Measurements from ENCODE around the gene PROP1. TPM values are rescaled to one million over a fixed set of nuclear protein-coding genes. Genes with fewer than 3 reads are reported as not detected.
"Not testable (repeated sequence)": the region's sequence is repeated elsewhere in the genome, so short reads cannot be mapped to it uniquely, and the experiment has no call there.

Gene PROP1
- polyA plus RNA-seq, 1 experiment = not detected

- ChIA-PET CTCF (no interaction called here), POLR2A (no interaction called here)
- H3K27me3 ChIP-seq (ENCODE audit: control insufficient read depth, insufficient read depth, low read length) = peaks cover 38% of the 10 kb centered on the region
- no peak for DNase-seq (ENCODE audit: low read depth, low spot score)
- no peaks in the 10 kb centered on the region; the same call in 1 of the 2 replicates for H3K9me3 ChIP-seq (ENCODE audit: control insufficient read depth, insufficient read depth, low read length)
- no peak overlapping the region for H3K4me3 ChIP-seq (ENCODE audit: low read depth, low read length)
- TF ChIP-seq CTCF (IDR thresholded peaks at IDR 0.05; ENCODE audit: low read depth, low read length) = no peak
- no peak overlapping the region for H3K27ac ChIP-seq (ENCODE audit: low read depth, low read length)
Observed at GRCh38 chr5:177980743-177981151, 15.3 kb downstream of the PROP1 start.

GRCh38 chr5:177977600-177977999 is 18.4 kb downstream of the PROP1 start:
- H3K27ac ChIP-seq (ENCODE audit: low read depth, low read length); CTCF ChIA-PET; H3K27me3 ChIP-seq (ENCODE audit: control insufficient read depth, insufficient read depth, low read length); POLR2A ChIA-PET; H3K9me3 ChIP-seq (ENCODE audit: control insufficient read depth, insufficient read depth, low read length); DNase-seq (ENCODE audit: low read depth, low spot score); H3K4me3 ChIP-seq (ENCODE audit: low read depth, low read length): not testable (repeated sequence)

GRCh38 chr5:177973066-177973635 is 22.9 kb downstream of the PROP1 start:
- ChIA-PET CTCF (no interaction called here), POLR2A (no interaction called here)
- Histone ChIP-seq H3K9me3 (ENCODE audit: control insufficient read depth, insufficient read depth, low read length) (peaks cover 6% of the 10 kb centered on the region; the same call in 1 of the 2 replicates), H3K27ac (ENCODE audit: low read depth, low read length) (no peak overlapping the region), H3K4me3 (ENCODE audit: low read depth, low read length) (no peak overlapping the region), H3K27me3 (ENCODE audit: control insufficient read depth, insufficient read depth, low read length) (no peaks in the 10 kb centered on the region)
- no peak for DNase-seq (ENCODE audit: low read depth, low spot score)
- TF ChIP-seq CTCF (IDR thresholded peaks at IDR 0.05; ENCODE audit: low read depth, low read length) = no peak

GRCh38 chr5:177972613-177973012 is 23.4 kb downstream of the PROP1 start:
- ChIA-PET CTCF (no interaction called here), POLR2A (no interaction called here)
- no peak overlapping the region for H3K27ac ChIP-seq (ENCODE audit: low read depth, low read length)

GRCh38 chr5:177972014-177972413 is 24.0 kb downstream of the PROP1 start:
- CTCF ChIA-PET; H3K4me3 ChIP-seq (ENCODE audit: low read depth, low read length); H3K9me3 ChIP-seq (ENCODE audit: control insufficient read depth, insufficient read depth, low read length); H3K27me3 ChIP-seq (ENCODE audit: control insufficient read depth, insufficient read depth, low read length); POLR2A ChIA-PET; H3K27ac ChIP-seq (ENCODE audit: low read depth, low read length); DNase-seq (ENCODE audit: low read depth, low spot score): not testable (repeated sequence)

More at GRCh38 chr5:177972613-177973012, 23.4 kb downstream of the PROP1 start:
- no peak for TF ChIP-seq CTCF (IDR thresholded peaks at IDR 0.05; ENCODE audit: low read depth, low read length)
- Histone ChIP-seq H3K4me3 (ENCODE audit: low read depth, low read length) (no peak overlapping the region), H3K27me3 (ENCODE audit: control insufficient read depth, insufficient read depth, low read length) (no peaks in the 10 kb centered on the region), H3K9me3 (ENCODE audit: control insufficient read depth, insufficient read depth, low read length) (peaks cover 6% of the 10 kb centered on the region; the same call in 1 of the 2 replicates)
- DNase-seq (ENCODE audit: low read depth, low spot score) = no peak

- peaks cover 3% of the 10 kb centered on the region for H3K27me3 ChIP-seq (ENCODE audit: control insufficient read depth, insufficient read depth, low read length)
- no peak overlapping the region for H3K4me3 ChIP-seq (ENCODE audit: low read depth, low read length)
- H3K27ac ChIP-seq (ENCODE audit: low read depth, low read length) = no peak overlapping the region
- CTCF ChIA-PET = no interaction called here
- POLR2A ChIA-PET = no interaction called here
- DNase-seq (ENCODE audit: low read depth, low spot score) = no peak
- peaks cover 6% of the 10 kb centered on the region; the same call in 1 of the 2 replicates for H3K9me3 ChIP-seq (ENCODE audit: control insufficient read depth, insufficient read depth, low read length)
- no peak for TF ChIP-seq CTCF (IDR thresholded peaks at IDR 0.05; ENCODE audit: low read depth, low read length)
Observed at GRCh38 chr5:177968661-177969211, 27.3 kb downstream of the PROP1 start.

Measured in AG04450 (cell line).